ENCODE data around the gene APLP2. TPM values are rescaled to one million over a fixed set of nuclear protein-coding genes. Genes with fewer than 3 reads are reported as not detected.

Gene APLP2
- total RNA-seq, 1 experiment from 2014 or later, result 210 TPM

DNA sequence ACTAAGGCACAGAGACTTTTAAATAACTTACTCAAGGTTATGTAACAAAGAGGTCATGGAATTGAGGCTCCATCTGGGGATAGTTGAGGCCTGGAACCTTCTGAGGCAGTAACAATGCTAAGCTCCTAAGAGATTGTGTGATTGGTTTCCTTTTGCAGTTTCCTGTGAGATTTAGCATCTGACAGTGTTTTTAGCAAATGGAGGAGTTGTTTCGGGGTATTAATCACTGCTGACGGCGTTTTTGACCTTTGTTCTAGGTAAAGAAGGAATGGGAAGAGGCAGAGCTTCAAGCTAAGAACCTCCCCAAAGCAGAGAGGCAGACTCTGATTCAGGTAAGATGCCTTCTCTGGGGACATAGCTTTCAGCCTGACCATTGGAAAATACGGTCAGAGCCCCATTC is 57.8 kb downstream of the APLP2 start:
- TF ChIP-seq, protein P1, sequence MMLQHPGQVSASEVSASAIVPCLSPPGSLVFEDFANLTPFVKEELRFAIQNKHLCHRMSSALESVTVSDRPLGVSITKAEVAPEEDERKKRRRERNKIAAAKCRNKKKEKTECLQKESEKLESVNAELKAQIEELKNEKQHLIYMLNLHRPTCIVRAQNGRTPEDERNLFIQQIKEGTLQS (IDR thresholded peaks at IDR 0.05), result no peak
- no peak for TF ChIP-seq EZH2 (IDR thresholded peaks at IDR 0.05)
- TF ChIP-seq EZH2phosphoT487 (IDR thresholded peaks at IDR 0.05; ENCODE audit: borderline replicate concordance), result no peak
- TF ChIP-seq ZNF274 (IDR thresholded peaks at IDR 0.05; ENCODE audit: low read depth, low read length), result no peak
- no peak for TF ChIP-seq CEBPB (IDR thresholded peaks at IDR 0.05; ENCODE audit: low read depth)
- TF ChIP-seq ELF1 (IDR thresholded peaks at IDR 0.05; ENCODE audit: borderline replicate concordance, low read depth), result no peak
- ChIA-PET POLR2A (no interaction called here), RAD21 (ENCODE audit: low non-redundant PET in 1 of 2, low total read pairs in 2 of 2, uncharacterized antibody in 2 of 2, unreplicated experiment in 2 of 2) (no interaction called here), CTCF (interaction anchor here (1.8 kb wide), 1 partner anchor 18 kb away, joined by 5 read pairs; no protein-coding TSS in a partner anchor)
- ATAC-seq (no peak), DNase-seq (ENCODE audit: low read depth, low spot score) (no peak)
- H3K4me3 ChIP-seq (replicated peaks in 1 of 2; ENCODE audit: low read depth in 1 of 2, low read length in 2 of 2), result no peak overlapping the region
- H4K20me1 ChIP-seq (ENCODE audit: insufficient read depth), result no peaks in the 10 kb centered on the region
- no peaks in the 10 kb centered on the region for H3K9me3 ChIP-seq (ENCODE audit: control insufficient read depth in 1 of 2, insufficient read depth in 1 of 2, low read depth in 1 of 2, low read length in 2 of 2)
- peaks cover 6% of the 10 kb centered on the region; the same call in 1 of the 2 replicates for H3K79me2 ChIP-seq (ENCODE audit: insufficient read depth, low read length)
- intact Hi-C loops (cut with micrococcal nuclease), result no loop called here
- no peak overlapping the region for H3K4me2 ChIP-seq (ENCODE audit: low read length)
- H3K36me3 ChIP-seq (ENCODE audit: control insufficient read depth in 1 of 2, insufficient read depth in 2 of 2, low read length in 2 of 2), result peaks cover 29 to 37% of the 10 kb centered on the region in 2 experiments; a peak in 3 of 4 replicates
- peaks cover 4 to 25% of the 10 kb centered on the region in 2 experiments for H3K4me1 ChIP-seq (ENCODE audit: control insufficient read depth in 1 of 2, insufficient read depth in 2 of 2, low read length in 2 of 2)
- H3K9me2 ChIP-seq (ENCODE audit: insufficient read depth), result no peaks in the 10 kb centered on the region
- H3K27me3 ChIP-seq (ENCODE audit: insufficient read depth, low read length), result no peaks in the 10 kb centered on the region
- BruUV-seq (replicated peaks), result no TSS peak
- no peak overlapping the region for H3K27ac ChIP-seq (ENCODE audit: low read depth, low read length)
- H2AFZ ChIP-seq (ENCODE audit: low read depth, low read length, poor library complexity, severe bottlenecking), result no peak overlapping the region
- H3K9ac ChIP-seq (ENCODE audit: low read length), result no peak overlapping the region

- Histone ChIP-seq H2AFZ (ENCODE audit: low read depth, low read length, poor library complexity, severe bottlenecking) (no peak overlapping the region), H3K4me1 (ENCODE audit: control insufficient read depth in 1 of 2, insufficient read depth in 2 of 2, low read length in 2 of 2) (peaks cover 4 to 14% of the 10 kb centered on the region in 2 experiments), H4K20me1 (ENCODE audit: insufficient read depth) (no peaks in the 10 kb centered on the region), H3K27ac (ENCODE audit: low read depth, low read length) (no peak overlapping the region), H3K9ac (ENCODE audit: low read length) (no peak overlapping the region), H3K79me2 (ENCODE audit: insufficient read depth, low read length) (peaks cover 6% of the 10 kb centered on the region; the same call in 1 of the 2 replicates), H3K9me3 (ENCODE audit: control insufficient read depth in 1 of 2, insufficient read depth in 1 of 2, low read depth in 1 of 2, low read length in 2 of 2) (no peaks in the 10 kb centered on the region), H3K9me2 (ENCODE audit: insufficient read depth) (no peaks in the 10 kb centered on the region), H3K27me3 (ENCODE audit: insufficient read depth, low read length) (no peaks in the 10 kb centered on the region), H3K4me2 (ENCODE audit: low read length) (no peak overlapping the region), H3K36me3 (ENCODE audit: control insufficient read depth in 1 of 2, insufficient read depth in 2 of 2, low read length in 2 of 2) (peaks cover 32 to 37% of the 10 kb centered on the region in 2 experiments; a peak in 3 of 4 replicates), H3K4me3 (replicated peaks in 1 of 2; ENCODE audit: low read depth in 1 of 2, low read length in 2 of 2) (no peak overlapping the region)
- no peak for DNase-seq (ENCODE audit: low read depth, low spot score)
- CTCF ChIA-PET, result interaction anchor here (4.7 kb wide), 1 partner anchor 137 kb away, joined by 70 read pairs; no protein-coding TSS in a partner anchor
- no peak for ATAC-seq
- no peak for TF ChIP-seq EGR1 (IDR thresholded peaks at IDR 0.05; ENCODE audit: low read depth)
- TF ChIP-seq POLR2A (IDR thresholded peaks at IDR 0.05; ENCODE audit: borderline replicate concordance, extremely low read depth, insufficient read depth, insufficient read length), result no peak
- no peak for TF ChIP-seq RAD21 (IDR thresholded peaks at IDR 0.05; ENCODE audit: low read depth)
- TF ChIP-seq FOSL1 (IDR thresholded peaks at IDR 0.05; ENCODE audit: low read depth), result no peak
- TF ChIP-seq, protein P1 (IDR thresholded peaks at IDR 0.05), result no peak
- TF ChIP-seq, protein P2, sequence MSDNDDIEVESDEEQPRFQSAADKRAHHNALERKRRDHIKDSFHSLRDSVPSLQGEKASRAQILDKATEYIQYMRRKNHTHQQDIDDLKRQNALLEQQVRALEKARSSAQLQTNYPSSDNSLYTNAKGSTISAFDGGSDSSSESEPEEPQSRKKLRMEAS (IDR thresholded peaks at IDR 0.05), result no peak
- TF ChIP-seq ZBTB33 (IDR thresholded peaks at IDR 0.05; ENCODE audit: extremely low read depth, insufficient replicate concordance, low read length), result no peak
- TF ChIP-seq ZFX (IDR thresholded peaks at IDR 0.05), result no peak
- TF ChIP-seq CTCF (IDR thresholded peaks at IDR 0.05 in 2 of 3, conservative IDR thresholded peaks at IDR 0.05 in 1 of 3; ENCODE audit: borderline replicate concordance in 1 of 3, insufficient read depth in 1 of 3, low read depth in 2 of 3, low read length in 2 of 3), result no peak
- TF ChIP-seq JUND (IDR thresholded peaks at IDR 0.05), result no peak
- TF ChIP-seq TCF7L2 (IDR thresholded peaks at IDR 0.05; ENCODE audit: borderline replicate concordance, extremely low read depth, insufficient read depth, insufficient read length), result no peak
- intact Hi-C loops (cut with micrococcal nuclease), result no loop called here
- BruUV-seq (replicated peaks), result no TSS peak
- POLR2A ChIA-PET, result no interaction called here
- RAD21 ChIA-PET (ENCODE audit: low non-redundant PET in 1 of 2, low total read pairs in 2 of 2, uncharacterized antibody in 2 of 2, unreplicated experiment in 2 of 2), result no interaction called here
Measured at GRCh38 chr11:130128626-130129025, 58.9 kb downstream of the APLP2 start.
